ENCODE measurements around the gene RBM33.

RBM33 gene

DNA sequence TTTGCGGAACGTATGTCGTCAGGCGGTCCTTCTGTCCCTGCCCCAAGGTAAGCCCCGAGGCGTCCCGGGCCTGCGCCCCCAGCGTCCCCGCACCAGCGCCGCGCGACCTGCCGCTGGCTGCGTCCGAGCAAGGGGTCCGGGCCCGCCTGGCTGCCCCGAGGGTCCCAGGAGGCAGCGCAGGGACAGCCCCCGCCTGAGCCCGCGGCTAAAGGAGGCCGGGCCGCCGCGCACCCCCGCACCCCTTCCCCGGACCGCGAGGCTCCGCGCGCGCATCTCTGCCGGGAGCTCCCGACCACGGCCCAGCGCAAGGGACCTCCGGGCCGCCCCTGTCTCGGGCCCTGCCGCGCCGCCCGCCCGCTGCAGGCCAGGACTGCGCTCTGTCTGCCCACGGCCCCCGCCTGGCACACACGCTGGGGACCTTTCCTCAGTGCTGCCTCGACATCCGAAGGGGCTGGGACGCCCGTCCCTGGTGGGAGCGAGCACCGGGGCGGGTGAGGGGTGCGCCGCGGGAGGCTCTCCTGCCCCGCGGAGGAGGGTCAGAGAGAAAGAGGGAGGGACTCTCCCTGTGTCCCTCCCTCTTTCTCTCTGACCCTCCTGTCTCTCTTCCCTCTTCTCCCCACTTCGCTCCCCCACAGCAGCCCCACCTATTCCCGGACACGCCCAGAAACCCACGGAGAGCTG lies 142.8 kb downstream of the RBM33 start:
- peaks cover 4% of the 10 kb centered on the region for H3K4me1 Mint-ChIP-seq
- H3K27ac Mint-ChIP-seq, result no peak overlapping the region
- peaks cover 10% of the 10 kb centered on the region for H3K36me3 Mint-ChIP-seq
- H3K4me3 Mint-ChIP-seq, result no peak overlapping the region
- no peak for DNase-seq
- CTCF ChIA-PET, result no interaction called here
- H3K9me3 Mint-ChIP-seq, result no peaks in the 10 kb centered on the region
- H3K27me3 Mint-ChIP-seq, result peaks cover 36% of the 10 kb centered on the region

DNA sequence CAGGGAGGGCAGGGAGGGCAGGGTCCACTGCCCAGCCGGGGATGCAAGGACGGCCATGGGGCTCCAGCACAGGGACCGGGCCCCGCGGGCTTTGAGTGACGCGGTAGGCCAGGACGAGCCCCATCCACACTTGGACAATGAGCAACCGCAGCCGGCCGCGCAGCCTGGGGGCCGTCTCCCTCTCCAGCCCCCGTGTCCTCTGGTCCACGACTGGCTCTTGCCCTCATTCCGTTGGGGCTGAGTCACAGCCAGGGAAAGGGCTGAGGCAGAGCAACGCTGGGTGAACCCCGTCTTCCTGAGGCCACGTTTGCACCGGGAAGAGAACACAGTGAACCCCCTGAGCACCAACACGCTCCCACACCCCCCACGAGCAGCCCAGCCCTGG lies 144.1 kb downstream of the RBM33 start:
- H3K27ac Mint-ChIP-seq, result no peak overlapping the region
- peaks cover 5% of the 10 kb centered on the region for H3K36me3 Mint-ChIP-seq
- no peak for DNase-seq
- H3K4me1 Mint-ChIP-seq, result peaks cover 4% of the 10 kb centered on the region
- H3K27me3 Mint-ChIP-seq, result peaks cover 36% of the 10 kb centered on the region
- CTCF ChIA-PET, result no interaction called here
- no peaks in the 10 kb centered on the region for H3K9me3 Mint-ChIP-seq
- no peak overlapping the region for H3K4me3 Mint-ChIP-seq

DNA sequence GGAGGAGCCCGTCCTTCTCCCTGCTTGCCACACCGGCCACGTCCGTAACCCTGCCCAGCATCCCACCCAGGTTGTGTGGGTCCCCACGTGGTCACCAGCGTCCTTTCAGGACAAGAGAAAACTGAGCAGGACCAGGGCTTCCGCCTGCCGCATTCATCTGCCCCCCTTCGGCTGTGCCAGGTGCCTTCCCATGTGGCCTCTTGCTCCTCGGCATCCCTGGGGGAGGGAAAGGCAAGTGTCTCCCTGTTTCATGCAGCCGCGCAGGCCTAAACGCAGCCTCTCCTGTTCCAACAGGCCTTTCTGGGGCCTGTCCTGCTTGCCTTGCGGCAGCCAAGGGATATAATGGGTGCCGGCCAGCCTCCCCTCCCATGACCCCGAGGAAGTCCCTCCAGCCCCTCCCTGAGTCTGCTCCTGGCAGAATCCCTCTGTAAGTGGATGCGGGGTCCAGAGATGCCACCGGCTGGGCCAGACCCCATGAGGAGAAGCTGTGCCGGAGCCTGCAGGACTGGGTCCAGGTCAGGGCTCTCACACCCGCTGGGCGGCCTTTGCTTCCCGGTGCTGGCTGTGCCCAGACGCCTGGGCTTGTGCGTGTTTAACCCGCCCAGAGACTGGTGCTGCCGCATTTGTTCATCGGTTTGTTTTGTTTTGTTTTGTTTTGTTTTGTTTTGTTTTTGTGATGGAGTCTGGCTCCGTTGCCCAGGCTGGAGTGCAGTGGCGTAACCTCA lies 144.7 kb downstream of the RBM33 start:
- H3K9me3 Mint-ChIP-seq, result no peaks in the 10 kb centered on the region
- CTCF ChIA-PET, result no interaction called here
- H3K27ac Mint-ChIP-seq, result no peak overlapping the region
- no peak for DNase-seq
- H3K4me1 Mint-ChIP-seq, result peaks cover 4% of the 10 kb centered on the region
- H3K36me3 Mint-ChIP-seq, result peaks cover 5% of the 10 kb centered on the region
- H3K27me3 Mint-ChIP-seq, result peaks cover 36% of the 10 kb centered on the region
- H3K4me3 Mint-ChIP-seq, result no peak overlapping the region

DNA sequence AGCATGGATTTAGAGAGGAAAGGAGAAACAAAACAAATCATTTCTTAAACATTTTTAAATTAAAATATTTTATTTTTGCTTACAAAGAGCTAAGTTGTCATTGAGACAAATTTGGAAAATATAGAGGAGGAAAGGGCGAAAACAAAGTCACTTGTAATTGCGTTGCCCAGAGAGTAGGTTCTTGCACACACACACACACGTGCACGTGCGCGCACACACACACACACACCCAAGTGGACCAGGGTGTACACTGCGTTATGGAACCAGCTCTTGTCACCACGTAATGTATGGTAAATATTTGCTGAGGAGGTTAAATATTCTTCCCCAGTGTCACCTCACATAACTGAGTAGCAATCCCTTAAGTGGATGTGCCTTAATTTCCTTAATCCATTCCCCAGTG lies 146.2 kb downstream of the RBM33 start:
- no peak overlapping the region for H3K4me3 Mint-ChIP-seq
- no peak overlapping the region for H3K27ac Mint-ChIP-seq
- peaks cover 3% of the 10 kb centered on the region for H3K36me3 Mint-ChIP-seq
- CTCF ChIA-PET, result no interaction called here
- no peak for DNase-seq
- peaks cover 4% of the 10 kb centered on the region for H3K4me1 Mint-ChIP-seq
- no peaks in the 10 kb centered on the region for H3K9me3 Mint-ChIP-seq
- H3K27me3 Mint-ChIP-seq, result peaks cover 43% of the 10 kb centered on the region

DNA sequence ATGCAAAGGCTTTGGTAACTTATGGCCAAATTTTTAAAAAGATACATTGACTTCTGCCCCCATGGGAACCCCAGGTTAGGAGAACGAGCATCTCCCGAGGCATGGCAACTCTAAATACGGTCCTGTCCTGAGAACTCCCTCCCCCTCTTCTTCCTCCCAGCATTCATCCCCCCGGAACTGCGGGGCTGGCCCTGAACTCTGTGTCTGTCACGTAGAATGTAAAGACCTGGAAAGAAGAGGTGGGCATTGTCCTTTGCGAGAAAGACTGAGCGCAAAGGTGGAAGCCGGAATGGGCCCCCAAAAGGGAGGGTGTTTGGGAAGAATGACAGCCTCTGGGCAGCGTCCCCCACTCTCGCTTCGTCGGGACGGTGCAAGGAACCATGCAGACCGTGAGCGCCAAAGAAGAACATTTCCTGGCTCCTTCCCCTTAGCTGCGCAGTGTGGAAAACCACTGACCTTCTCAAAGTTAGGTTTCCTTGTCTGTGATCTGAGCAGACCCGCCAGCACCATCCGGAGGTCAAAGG lies 146.8 kb downstream of the RBM33 start:
- Mint-ChIP-seq H3K27ac (no peak overlapping the region), H3K9me3 (no peaks in the 10 kb centered on the region)

DNA sequence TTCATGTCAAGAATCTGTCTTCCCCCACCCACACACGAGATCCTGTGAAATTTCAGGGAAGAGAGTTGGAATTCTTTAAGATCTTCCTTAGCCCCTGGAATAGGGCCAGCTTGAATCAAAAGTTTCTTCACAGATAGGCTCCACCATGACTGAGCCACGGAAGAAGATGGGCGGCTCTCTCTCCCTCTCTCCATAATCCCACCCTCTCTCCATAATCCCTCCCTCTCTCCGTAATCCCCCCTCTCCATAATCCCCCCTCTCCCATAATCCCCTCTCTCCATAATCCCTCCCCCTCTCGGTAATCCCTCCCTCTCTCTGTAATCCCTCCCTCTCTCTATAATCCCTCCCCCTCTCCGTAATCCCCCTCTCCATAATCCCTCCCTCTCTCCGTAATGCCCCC lies 147.4 kb downstream of the RBM33 start:
- Mint-ChIP-seq H3K4me3 (no peak overlapping the region), H3K27me3 (peaks cover 43% of the 10 kb centered on the region), H3K36me3 (no peaks in the 10 kb centered on the region), H3K27ac (no peak overlapping the region), H3K4me1 (peaks cover 4% of the 10 kb centered on the region), H3K9me3 (no peaks in the 10 kb centered on the region)
- CTCF ChIA-PET, result no interaction called here
- DNase-seq, result no peak

More for the DNA sequence above, 146.8 kb downstream of the RBM33 start:
- CTCF ChIA-PET, result no interaction called here
- H3K36me3 Mint-ChIP-seq, result no peaks in the 10 kb centered on the region
- DNase-seq, result no peak
- H3K27me3 Mint-ChIP-seq, result peaks cover 43% of the 10 kb centered on the region
- peaks cover 4% of the 10 kb centered on the region for H3K4me1 Mint-ChIP-seq
- no peak overlapping the region for H3K4me3 Mint-ChIP-seq

DNA sequence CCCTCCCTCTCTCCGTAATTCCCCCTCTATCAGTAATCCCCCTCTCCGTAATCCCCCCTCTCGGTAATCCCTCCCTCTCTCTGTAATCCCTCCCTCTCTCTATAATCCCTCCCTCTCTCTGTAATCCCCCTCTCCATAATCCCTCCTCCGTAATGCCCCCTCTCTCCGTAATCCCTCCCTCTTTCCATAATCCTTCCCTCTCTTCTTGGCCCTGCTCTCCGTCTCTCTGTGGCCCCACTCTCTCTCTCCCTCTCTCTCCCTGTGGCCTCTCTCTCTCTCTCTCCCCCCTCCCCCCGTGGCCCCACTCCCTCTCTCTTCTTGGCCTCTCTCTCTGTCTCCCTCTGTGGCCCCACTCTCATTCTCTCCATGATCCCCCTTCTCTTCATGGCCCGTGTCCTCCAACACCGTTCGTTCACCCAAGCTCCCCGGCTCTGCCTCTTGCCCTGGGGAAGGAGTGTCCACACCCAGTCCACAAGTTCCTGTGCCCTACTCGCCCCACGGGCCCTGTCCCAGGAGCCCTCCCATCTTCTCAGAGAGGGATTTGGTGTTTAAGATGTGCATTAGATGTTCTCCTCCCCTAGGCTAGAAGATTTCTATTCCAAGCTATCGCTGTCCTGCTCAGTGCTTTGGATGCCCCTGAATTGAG lies 148.0 kb downstream of the RBM33 start:
- Mint-ChIP-seq H3K27ac (no peak overlapping the region), H3K4me1 (peaks cover 4% of the 10 kb centered on the region), H3K27me3 (peaks cover 45% of the 10 kb centered on the region), H3K36me3 (no peaks in the 10 kb centered on the region), H3K4me3 (no peak overlapping the region), H3K9me3 (no peaks in the 10 kb centered on the region)
- DNase-seq, result no peak
- CTCF ChIA-PET, result no interaction called here

DNA sequence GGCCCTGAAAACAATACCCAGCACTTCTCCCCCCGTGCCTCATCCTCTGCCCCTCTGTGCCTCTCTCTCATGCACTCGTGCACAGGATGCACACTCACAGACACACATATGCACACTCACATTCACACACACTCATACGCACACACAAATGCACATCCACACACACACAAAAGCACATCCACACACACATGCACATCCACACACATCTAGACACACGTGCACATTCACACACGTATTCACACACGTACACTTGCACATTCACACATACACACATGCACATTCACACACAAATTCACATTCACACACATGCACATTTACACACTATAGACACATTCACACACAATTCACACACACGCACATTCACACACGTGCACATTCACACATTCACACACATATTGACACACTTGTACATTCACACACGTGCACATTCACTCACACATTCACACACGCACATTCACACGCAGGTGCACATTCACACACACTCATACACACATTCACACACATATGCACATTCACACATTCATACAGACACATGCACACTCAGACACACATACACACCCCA lies 148.6 kb downstream of the RBM33 start:
- Mint-ChIP-seq H3K27ac (no peak overlapping the region), H3K4me1 (no peaks in the 10 kb centered on the region), H3K27me3 (peaks cover 45% of the 10 kb centered on the region), H3K36me3 (no peaks in the 10 kb centered on the region), H3K9me3 (no peaks in the 10 kb centered on the region), H3K4me3 (no peak overlapping the region)
- CTCF ChIA-PET, result no interaction called here
- DNase-seq, result no peak

DNA sequence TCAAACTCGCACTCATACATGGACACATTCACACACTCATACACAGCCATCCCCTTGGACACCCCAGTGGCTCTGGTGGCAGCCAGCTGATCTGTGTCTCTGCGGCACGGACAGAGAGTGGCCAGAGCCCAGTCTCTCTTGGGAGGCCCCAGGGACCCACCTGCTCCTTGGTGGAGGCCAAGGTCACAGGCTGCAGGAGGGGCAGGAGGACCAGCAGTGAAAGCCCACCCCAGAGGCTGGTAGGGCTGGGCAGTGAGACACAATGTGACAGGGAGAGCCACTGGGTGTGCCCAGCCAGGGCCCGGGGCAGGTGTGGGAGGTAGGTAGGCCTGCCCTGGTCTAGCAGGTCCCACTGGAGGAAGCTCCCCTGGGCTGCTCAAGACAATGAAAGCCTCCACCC lies 149.3 kb downstream of the RBM33 start:
- DNase-seq, result no peak
- H3K4me3 Mint-ChIP-seq, result no peak overlapping the region
- peaks cover 50% of the 10 kb centered on the region for H3K27me3 Mint-ChIP-seq
- CTCF ChIA-PET, result no interaction called here
- H3K27ac Mint-ChIP-seq, result no peak overlapping the region
- no peaks in the 10 kb centered on the region for H3K9me3 Mint-ChIP-seq
- peaks cover 6% of the 10 kb centered on the region for H3K4me1 Mint-ChIP-seq
- H3K36me3 Mint-ChIP-seq, result no peaks in the 10 kb centered on the region

DNA sequence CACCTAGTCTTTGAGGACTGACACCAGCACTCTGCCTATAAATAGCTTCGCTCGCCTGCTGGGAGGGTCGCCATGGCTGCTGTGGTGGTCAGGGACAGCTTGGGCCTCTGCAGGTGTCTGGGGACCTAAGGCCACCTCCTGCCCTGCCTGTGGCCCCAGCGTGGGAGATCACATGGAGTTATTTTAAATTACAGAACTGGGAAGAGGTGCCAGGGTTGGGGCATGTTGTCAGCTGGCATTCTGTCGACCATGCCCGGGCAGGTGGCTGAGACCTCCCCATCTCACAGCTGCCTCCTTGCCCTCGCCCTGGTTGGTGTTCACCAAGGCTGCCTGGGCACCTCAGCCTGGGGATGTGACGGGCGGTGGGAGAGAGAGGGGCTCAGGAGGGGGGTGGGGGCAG lies 149.7 kb downstream of the RBM33 start:
- Mint-ChIP-seq H3K9me3 (no peaks in the 10 kb centered on the region), H3K27ac (no peak overlapping the region), H3K4me1 (peaks cover 11% of the 10 kb centered on the region), H3K36me3 (no peaks in the 10 kb centered on the region), H3K4me3 (no peak overlapping the region), H3K27me3 (peaks cover 50% of the 10 kb centered on the region)
- no peak for DNase-seq
- CTCF ChIA-PET, result no interaction called here

DNA sequence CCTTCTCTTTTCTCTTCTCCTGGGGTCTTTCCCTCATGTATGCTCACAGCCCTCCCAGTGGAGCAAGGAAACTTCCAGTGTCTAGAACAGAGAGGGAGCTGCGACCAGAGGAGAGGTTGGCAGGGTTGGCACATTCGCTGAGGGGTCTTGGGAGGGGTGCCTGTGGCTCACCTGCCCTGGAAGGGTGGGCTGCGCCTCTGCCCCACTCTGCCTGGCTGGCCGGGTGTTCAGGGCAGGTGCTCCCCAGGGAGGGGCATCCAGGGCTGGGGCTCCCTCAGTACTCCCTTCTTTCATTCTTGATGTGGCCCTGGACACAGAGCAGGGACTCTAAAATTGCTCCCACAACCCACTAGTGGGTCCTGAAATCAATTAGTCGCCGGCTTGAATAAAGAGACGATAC lies 150.9 kb downstream of the RBM33 start:
- Mint-ChIP-seq H3K36me3 (no peaks in the 10 kb centered on the region), H3K4me3 (no peak overlapping the region), H3K4me1 (peaks cover 11% of the 10 kb centered on the region), H3K9me3 (no peaks in the 10 kb centered on the region), H3K27me3 (peaks cover 59% of the 10 kb centered on the region), H3K27ac (no peak overlapping the region)
- no peak for DNase-seq
- CTCF ChIA-PET, result interaction anchor here (0.7 kb wide), 1 partner anchor 196 kb away, joined by 3 read pairs; no protein-coding TSS in a partner anchor

DNA sequence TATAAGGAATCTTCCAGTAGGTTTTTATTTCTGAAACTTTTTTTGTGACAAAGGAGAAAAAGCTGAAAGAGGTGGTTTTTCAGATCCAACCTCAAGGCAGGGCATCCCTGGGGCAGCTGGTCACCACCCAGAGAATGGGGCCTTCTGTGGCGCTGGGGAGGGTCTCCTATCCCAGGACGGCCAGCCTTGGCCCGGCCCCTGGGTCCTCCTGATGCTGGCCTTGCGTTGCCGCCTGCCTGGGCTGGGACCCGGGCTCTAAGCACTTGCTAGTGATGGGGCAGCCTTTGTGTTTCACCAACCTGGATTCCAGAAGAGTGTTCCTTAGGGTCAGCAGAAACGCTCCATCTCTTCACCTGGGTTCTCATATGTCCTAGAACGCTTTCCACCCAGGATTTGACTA lies 151.5 kb downstream of the RBM33 start:
- CTCF ChIA-PET, result no interaction called here

DNA sequence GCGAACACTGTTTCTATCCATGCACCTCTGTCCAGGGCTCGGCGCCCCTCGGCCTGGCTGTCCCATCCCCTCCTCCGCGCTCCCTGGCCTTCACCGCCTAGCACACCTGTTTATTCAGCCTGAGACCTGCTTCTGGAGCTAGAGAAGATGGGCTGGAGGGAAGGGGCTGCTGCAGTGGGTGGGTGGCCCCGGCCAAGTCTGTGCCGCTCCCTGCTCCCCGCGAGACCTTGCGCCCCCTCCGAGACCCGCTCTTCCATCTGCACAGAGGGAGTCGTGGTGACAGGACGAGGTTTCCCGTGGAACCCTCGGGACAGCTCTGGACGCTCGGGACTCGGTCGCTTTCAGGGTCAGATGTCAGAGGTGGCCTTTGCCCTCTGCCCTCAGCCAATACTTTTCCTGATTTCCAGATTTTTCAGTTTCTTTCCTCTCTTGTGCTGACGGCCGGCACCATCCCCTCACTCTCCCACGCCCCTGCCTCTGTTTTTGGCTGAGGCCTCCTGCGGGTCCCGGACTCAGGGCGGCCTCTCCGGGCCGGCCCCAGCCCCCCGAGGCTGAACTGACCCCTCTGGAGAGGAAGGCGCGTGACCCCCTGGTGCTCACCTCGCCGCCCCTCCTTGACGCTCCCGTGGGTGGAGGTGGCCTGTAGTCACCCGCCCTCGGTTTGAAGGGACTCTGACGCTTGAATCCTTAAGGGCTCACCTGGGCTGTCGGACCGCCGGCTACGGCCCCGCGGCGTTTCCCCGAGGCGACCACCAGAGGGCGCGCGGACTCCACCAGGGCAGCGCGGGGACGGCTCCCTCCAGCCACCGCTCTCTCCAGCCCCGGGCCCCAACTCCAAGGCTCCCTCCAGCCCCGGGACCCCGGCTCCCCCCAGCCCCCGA lies 152.2 kb downstream of the RBM33 start:
- DNase-seq, result peak; percentile 73
- CTCF ChIA-PET, result no interaction called here
- H3K4me1 Mint-ChIP-seq, result peaks cover 11% of the 10 kb centered on the region
- H3K9me3 Mint-ChIP-seq, result no peaks in the 10 kb centered on the region
- H3K27ac Mint-ChIP-seq, result no peak overlapping the region
- H3K36me3 Mint-ChIP-seq, result no peaks in the 10 kb centered on the region
- peaks cover 66% of the 10 kb centered on the region for H3K27me3 Mint-ChIP-seq
- no peak overlapping the region for H3K4me3 Mint-ChIP-seq

More for the DNA sequence above, 151.5 kb downstream of the RBM33 start:
- no peak for DNase-seq
- Mint-ChIP-seq H3K4me3 (no peak overlapping the region), H3K4me1 (peaks cover 11% of the 10 kb centered on the region), H3K9me3 (no peaks in the 10 kb centered on the region), H3K36me3 (no peaks in the 10 kb centered on the region), H3K27ac (no peak overlapping the region), H3K27me3 (peaks cover 64% of the 10 kb centered on the region)
